Adipose tissue (tissue), 3 donors: Measurements from ENCODE around the gene FARSA. TPM values are rescaled to one million over a fixed set of nuclear protein-coding genes. Genes with fewer than 3 reads are reported as not detected.
"Not testable (repeated sequence)": the region's sequence is repeated elsewhere in the genome, so short reads cannot be mapped to it uniquely, and the experiment has no call there.

Source experiments
- H3K27ac ChIP-seq: one replicate; pipeline ENCODE4 v1.5.1; 2013; ENCODE audit warnings: low read depth, low read length
- WGBS, 3 donors: extraction: QIAGEN DNeasy Blood & Tissue Kit; methylation state at CpG; one replicate each; pipeline ENCODE4 v1.1.7; 2013; 5-methylcytosine and 5-hydroxymethylcytosine counted together
- polyA plus RNA-seq, 3 donors: library from polyadenylated mRNA; stranded (reverse); fragments of 200-250 nt; gene quantifications; one replicate each; pipeline ENCODE4 v1.2.3, GENCODE V29; 2013
- donor health status: healthy with polysubstance abuse.
- donor health status: Bipolar disorder and iron deficiency.
- donor health status: healthy.

FARSA gene
- polyA plus RNA-seq, 3 donors, result 34.0 to 47.6 (median 35.0) TPM

DNA sequence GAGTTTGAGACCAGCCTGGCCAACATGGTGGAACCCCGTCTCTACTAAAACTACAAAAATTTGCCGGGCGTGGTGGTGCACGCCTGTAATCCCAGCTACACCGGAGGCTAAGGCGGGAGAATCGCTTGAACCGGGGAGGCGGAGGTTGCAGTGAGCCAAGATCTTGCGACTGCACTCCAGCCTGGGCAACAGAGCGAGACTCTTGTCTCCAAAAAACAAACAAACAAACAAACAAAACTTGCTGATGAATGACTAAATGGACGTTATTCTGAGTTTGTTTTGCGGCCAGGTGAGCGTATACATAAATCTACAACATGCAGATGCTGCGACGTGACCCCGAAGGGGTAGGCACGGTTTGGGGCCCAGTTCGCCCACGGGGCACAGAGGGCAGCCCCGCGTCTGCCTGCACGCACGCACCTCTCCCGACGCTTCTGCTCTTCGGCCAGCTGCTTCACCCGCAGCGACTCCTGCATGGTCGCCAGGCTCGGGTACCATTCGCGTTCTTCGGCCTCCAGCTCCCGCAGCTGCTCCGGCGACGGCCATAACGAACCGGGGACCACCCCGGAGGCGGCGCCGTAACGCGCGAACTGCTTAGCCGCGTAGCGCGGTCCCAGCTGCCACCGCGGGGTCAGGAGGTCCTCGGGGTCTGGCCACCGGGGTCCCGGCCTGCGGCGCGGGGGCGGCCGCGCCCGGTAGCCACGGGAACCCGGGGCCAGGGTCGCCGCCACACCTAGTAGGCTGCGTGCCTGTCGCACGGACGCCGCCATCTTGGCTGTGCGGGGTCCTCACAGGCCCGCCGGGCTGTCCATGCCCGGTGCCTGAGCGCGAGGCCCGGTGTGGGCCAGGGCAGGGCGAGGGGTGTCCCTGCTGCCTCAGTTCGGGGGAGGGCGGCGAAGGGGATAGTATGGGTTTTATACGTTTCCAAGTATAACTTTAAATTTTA is 23.2 kb upstream of the FARSA start, which contains the start of gene GADD45GIP1:
TSS of gene GADD45GIP1 (minus strand) at position 778 of the 943 bp plus-strand sequence. CDS start at position 767, 11 bp downstream.
- 4 to 5% (median 4%) methylated on average over 71 to 84 of the region's 84 CpGs for WGBS, 3 donors
- H3K27ac ChIP-seq, result peak within 1 kb of the TSS; percentile 90

- 48 to 67% (median 52%) methylated on average over 12 of the region's 12 CpGs for WGBS, 3 donors
- H3K27ac ChIP-seq, result no peak overlapping the region
These were observed 22.5 kb upstream of the FARSA start for GRCh38 chr19:12955996-12956395.

- WGBS, 3 donors, result 83 to 88% (median 87%) methylated on average over 9 of the region's 9 CpGs
These were observed 22.1 kb upstream of the FARSA start for GRCh38 chr19:12955575-12955974.

DNA sequence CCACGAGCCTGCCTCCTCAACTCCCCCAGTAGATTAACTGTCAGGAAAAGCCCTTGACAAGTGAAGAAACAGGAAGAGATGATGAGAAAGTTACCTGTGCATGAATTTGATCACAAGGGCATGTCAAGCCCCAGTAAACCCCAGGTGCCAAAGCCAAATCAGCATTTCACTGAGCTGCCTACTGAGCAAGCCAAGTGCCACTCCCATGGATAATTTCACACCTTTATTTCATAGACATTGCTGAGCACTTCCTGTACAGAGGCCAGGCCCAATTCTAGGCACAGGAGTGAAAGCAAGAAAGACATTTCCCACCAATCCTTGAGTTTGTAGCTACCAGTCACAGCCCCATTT is 21.1 kb upstream of the FARSA start:
- H3K27ac ChIP-seq, result no peak overlapping the region

More at GRCh38 chr19:12955575-12955974, 22.1 kb upstream of the FARSA start:
- H3K27ac ChIP-seq, result not testable (repeated sequence)

DNA sequence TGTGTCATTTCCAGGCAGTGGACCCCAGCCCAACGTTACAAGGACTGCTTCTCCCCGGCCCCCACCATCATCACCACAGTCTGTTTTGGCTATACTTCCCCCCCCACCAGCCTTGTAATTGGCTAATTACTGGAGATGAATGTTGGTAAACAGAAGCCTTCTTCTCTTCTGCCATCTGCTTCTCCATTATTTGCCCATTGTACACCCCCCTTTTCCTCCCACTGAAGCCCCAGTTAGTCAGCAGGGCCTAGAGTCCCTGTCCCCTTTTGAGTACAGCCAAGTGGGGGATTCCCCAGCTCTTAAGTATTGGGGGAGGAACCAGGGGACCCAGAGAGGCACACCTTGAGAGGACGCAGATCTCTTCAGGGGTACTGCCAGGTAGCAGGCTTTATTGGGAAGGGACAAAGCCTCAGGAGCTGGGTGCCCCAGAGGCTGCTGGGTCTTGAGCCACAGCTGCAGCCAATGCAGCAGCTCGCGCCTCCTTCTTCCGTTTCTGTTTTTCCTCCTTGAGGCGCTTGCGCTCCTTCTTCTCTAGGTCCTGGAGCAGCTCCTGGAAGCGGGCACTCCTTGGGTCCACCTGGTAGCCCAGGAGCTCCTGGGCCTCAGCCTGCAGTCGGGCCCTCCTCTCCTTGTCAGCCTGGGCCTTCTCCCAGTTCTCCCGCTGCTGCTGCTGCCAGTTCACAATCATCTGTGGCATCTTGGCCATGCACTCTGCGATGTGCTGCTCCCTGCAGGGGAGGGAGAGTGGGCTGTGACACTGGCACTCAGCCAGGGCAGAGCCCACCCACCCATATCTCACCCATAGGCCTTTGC is 20.5 kb upstream of the FARSA start:
- 57 to 64% (median 58%) methylated on average over 12 of the region's 12 CpGs for WGBS, 3 donors
- H3K27ac ChIP-seq, result no peak overlapping the region

More for the DNA sequence above, 21.1 kb upstream of the FARSA start:
- 10 to 57% (median 29%) methylated on average over 1 of the region's 1 CpG for WGBS, 3 donors

DNA sequence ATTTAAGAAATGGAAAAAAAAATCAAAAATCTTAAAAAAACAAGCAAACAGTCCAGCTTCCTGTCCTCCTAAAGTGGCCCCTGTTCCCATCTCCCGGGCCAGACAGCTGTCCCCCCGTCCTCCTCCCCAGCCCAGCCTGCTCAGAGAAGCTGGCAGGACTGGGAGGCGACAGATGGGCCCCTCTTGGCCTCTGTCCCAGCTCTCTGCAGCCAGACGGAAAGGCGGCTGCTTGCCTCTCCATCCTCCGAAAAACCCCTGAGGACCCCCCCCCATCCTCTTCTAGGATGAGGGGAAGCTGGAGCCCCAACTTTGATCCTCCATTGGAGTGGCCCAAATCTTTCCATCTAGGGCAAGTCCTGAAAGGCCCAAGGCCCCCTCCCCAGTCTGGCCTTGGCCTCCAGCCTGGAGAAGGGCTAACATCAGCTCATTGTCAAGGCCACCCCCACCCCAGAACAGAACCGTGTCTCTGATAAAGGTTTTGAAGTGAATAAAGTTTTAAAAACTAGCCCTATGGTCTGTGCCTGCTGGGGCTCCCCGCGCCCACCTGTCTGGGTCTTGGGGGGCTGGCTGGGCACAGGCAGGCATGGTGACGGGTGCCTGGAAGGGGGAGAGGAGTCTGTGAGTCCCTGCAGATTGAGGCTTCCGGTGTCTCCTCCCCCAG is 19.8 kb upstream of the FARSA start:
- 39 to 48% (median 42%) methylated on average over 10 to 11 of the region's 11 CpGs for WGBS, 3 donors
- H3K27ac ChIP-seq, result no peak overlapping the region

- peak overlapping the region; percentile 9 for H3K27ac ChIP-seq
- 53 to 68% (median 59%) methylated on average over 12 of the region's 12 CpGs for WGBS, 3 donors
These were observed 19.1 kb upstream of the FARSA start for GRCh38 chr19:12952488-12953137.

DNA sequence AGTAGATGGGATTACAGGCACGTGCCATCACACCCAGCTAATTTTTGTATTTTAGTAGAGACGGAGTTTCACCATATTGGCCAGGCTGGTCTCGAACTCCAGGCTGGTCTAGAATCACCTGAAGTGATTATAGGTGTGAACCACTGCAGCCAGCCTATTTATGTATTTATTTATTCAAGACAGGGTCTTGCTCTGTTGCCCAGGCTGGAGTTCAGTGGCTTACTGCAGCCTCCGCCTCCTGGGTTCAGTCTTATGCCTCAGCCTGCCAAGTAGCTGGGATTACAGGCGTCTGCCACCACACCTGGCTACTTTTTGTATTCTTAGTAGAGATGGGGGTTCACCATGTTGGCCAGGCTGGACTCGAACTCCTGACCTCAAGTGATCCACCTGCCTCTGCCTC is 18.5 kb upstream of the FARSA start:
- H3K27ac ChIP-seq, result not testable (repeated sequence)
- 94 to 95% (median 95%) methylated on average over 6 of the region's 6 CpGs for WGBS, 3 donors

DNA sequence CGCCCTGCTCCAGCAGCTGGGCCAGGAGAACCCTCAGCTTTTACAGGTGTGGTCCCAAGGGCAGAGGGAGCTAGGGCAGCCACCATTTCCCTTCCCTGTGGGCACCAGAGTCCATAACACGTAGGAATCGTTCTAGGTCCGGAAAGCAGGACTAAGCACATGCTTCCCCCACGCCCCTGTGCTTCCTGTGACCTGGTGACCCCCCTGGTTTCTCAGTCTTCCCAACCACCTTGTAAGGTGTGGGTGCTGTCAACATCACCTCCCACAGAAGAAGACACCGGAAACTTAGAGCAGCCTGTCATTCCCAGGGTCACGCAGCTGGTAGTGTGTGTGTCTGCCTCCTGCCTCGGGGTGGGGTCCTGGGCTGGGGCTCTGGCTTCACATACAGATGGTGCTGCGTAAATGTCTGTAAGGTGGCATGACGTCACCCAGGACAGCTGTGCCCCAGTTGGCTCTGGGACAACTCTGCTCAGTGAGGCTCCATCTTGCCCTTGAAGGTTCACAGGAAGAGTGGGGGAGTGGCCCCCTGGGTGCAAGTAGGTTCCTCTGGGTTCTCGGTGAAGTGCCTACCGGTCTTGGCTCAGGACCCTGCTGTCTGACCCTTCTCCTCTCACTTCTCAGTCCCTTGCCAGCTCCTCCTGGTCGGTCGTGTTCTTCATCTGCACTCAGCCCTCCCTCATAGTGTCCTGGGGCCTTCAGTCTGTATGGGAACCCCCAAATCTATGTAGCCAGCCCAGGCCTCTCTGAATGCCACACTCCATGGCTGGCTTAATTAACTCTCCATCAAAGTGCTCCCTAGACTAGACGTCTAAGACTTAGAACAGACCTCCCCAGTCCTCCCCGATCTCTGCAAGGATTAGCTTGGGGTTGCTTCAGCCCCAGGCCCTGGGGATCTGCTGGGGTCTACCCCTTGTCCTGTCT is 16.1 kb upstream of the FARSA start:
- no peak overlapping the region for H3K27ac ChIP-seq
- 76 to 87% (median 79%) methylated on average over 15 to 16 of the region's 16 CpGs for WGBS, 3 donors

GRCh38 chr19:12948612-12949362 is 15.3 kb upstream of the FARSA start:
- H3K27ac ChIP-seq, result no peak overlapping the region
- WGBS, 3 donors, result 91 to 94% (median 93%) methylated on average over 30 of the region's 30 CpGs

GRCh38 chr19:12947702-12948611 is 14.4 kb upstream of the FARSA start:
- WGBS, 3 donors, result 78 to 90% (median 85%) methylated on average over 28 of the region's 28 CpGs
- no peak overlapping the region for H3K27ac ChIP-seq

GRCh38 chr19:12946731-12947496 is 13.4 kb upstream of the FARSA start:
- WGBS, 3 donors, result 52 to 71% (median 64%) methylated on average over 14 of the region's 14 CpGs
- no peak overlapping the region for H3K27ac ChIP-seq

GRCh38 chr19:12946092-12946721 is 12.7 kb upstream of the FARSA start:
- 1% methylated on average over 29 to 40 of the region's 40 CpGs for WGBS, 3 donors
- H3K27ac ChIP-seq, result peak overlapping the region; percentile 62

GRCh38 chr19:12945479-12946091 is 12.1 kb upstream of the FARSA start, which contains the start of gene RAD23A:
Gene RAD23A (plus strand): TSS chr19:12945862. CDS start chr19:12945949, 87 bp downstream.
- 0 to 1% (median 1%) methylated on average over 61 to 62 of the region's 62 CpGs for WGBS, 3 donors
- H3K27ac ChIP-seq, result peak within 1 kb of the TSS; percentile 62
